Lower leg skin (tissue), 3 donors: Measurements from ENCODE around the gene DSCAML1.

Source experiments
- POLR2A ChIP-seq, 2 donors: fragments of 450-650 bp; IDR thresholded peaks; one replicate each; pipeline ENCODE4 v1.6.1; 2016 to 2017; ENCODE audit warnings: antibody characterized with exemption in 2 of 2, mild to moderate bottlenecking in 1 of 2, moderate library complexity in 1 of 2
- TF ChIP-seq, protein P1 (sequence below), 3 donors: fragments of 450-650 bp; IDR thresholded peaks; one replicate each; pipeline ENCODE4 v1.5.1; 2016; ENCODE audit warnings: antibody characterized with exemption in 3 of 3, mild to moderate bottlenecking in 3 of 3, moderate library complexity in 2 of 3

- TF ChIP-seq, protein P1, sequence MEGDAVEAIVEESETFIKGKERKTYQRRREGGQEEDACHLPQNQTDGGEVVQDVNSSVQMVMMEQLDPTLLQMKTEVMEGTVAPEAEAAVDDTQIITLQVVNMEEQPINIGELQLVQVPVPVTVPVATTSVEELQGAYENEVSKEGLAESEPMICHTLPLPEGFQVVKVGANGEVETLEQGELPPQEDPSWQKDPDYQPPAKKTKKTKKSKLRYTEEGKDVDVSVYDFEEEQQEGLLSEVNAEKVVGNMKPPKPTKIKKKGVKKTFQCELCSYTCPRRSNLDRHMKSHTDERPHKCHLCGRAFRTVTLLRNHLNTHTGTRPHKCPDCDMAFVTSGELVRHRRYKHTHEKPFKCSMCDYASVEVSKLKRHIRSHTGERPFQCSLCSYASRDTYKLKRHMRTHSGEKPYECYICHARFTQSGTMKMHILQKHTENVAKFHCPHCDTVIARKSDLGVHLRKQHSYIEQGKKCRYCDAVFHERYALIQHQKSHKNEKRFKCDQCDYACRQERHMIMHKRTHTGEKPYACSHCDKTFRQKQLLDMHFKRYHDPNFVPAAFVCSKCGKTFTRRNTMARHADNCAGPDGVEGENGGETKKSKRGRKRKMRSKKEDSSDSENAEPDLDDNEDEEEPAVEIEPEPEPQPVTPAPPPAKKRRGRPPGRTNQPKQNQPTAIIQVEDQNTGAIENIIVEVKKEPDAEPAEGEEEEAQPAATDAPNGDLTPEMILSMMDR (IDR thresholded peaks at IDR 0.05) = no peak
- TF ChIP-seq POLR2A (IDR thresholded peaks at IDR 0.05) = no peak
These were observed 190.8 kb downstream of the DSCAML1 start for GRCh38 chr11:117606211-117606610.
